Measurements from ENCODE around the gene BANP.
"Not testable (repeated sequence)": the region's sequence is repeated elsewhere in the genome, so short reads cannot be mapped to it uniquely, and the experiment has no call there.

Gene BANP

GRCh38 chr16:88076211-88076931 is 125.1 kb downstream of the BANP start:
- Histone ChIP-seq H3F3A (ENCODE audit: insufficient read depth, low read length) (no peaks in the 10 kb centered on the region), H3K4me3 (ENCODE audit: low read depth, low read length, poor library complexity, severe bottlenecking) (no peak overlapping the region), H3K27ac (ENCODE audit: low read depth, low read length, poor library complexity, severe bottlenecking) (no peak overlapping the region), H3K36me3 (ENCODE audit: insufficient read depth, low read length) (peaks cover 17% of the 10 kb centered on the region; the same call in 1 of the 2 replicates), H3K4me2 (ENCODE audit: low read length) (no peak overlapping the region), H3K9me3 (ENCODE audit: low read length) (no peaks in the 10 kb centered on the region), H3K79me2 (ENCODE audit: insufficient read depth, low read length) (no peaks in the 10 kb centered on the region), H3K9me2 (ENCODE audit: low read depth, low read length) (no peaks in the 10 kb centered on the region), H3K9ac (ENCODE audit: low read length) (no peak overlapping the region), H3K27me3 (ENCODE audit: insufficient read depth, low read length) (no peaks in the 10 kb centered on the region), H3K4me1 (ENCODE audit: insufficient read depth, low read length, severe bottlenecking) (no peaks in the 10 kb centered on the region), H2AFZ (ENCODE audit: low read length) (no peak overlapping the region), H4K20me1 (ENCODE audit: insufficient read depth, low read length) (no peaks in the 10 kb centered on the region)
- TF ChIP-seq EZH2 (IDR thresholded peaks at IDR 0.05; ENCODE audit: borderline replicate concordance, low read length) (no peak), CTCF (IDR thresholded peaks at IDR 0.05; ENCODE audit: low read length) (no peak)

DNA sequence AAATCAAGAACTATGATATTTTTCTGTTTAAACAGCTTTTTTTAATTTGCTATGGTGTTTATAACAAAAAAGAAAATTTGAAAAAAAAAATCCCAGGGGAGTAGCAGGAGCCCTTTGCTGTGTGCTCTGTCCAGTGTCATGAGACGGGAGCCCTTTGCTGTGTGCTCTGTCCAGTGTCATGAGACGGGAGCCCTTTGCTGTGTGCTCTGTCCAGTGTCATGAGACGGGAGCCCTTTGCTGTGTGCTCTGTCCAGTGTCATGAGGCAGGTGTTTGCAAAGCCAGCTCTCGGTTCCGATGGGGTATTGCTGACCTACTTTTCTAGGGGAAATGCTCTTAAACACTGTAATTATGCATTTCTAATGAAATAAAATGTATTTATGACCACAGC is 125.7 kb downstream of the BANP start:
- H3F3A ChIP-seq (ENCODE audit: insufficient read depth, low read length); H2AFZ ChIP-seq (ENCODE audit: low read length); H3K27me3 ChIP-seq (ENCODE audit: insufficient read depth, low read length); H3K9me2 ChIP-seq (ENCODE audit: low read depth, low read length); H3K9me3 ChIP-seq (ENCODE audit: low read length); H3K9ac ChIP-seq (ENCODE audit: low read length); H3K27ac ChIP-seq (ENCODE audit: low read depth, low read length, poor library complexity, severe bottlenecking); H3K79me2 ChIP-seq (ENCODE audit: insufficient read depth, low read length); H4K20me1 ChIP-seq (ENCODE audit: insufficient read depth, low read length); H3K4me3 ChIP-seq (ENCODE audit: low read depth, low read length, poor library complexity, severe bottlenecking); H3K4me2 ChIP-seq (ENCODE audit: low read length); H3K4me1 ChIP-seq (ENCODE audit: insufficient read depth, low read length, severe bottlenecking): not testable (repeated sequence)
- H3K36me3 ChIP-seq (ENCODE audit: insufficient read depth, low read length): peaks cover 17% of the 10 kb centered on the region; the same call in 1 of the 2 replicates

- no peak overlapping the region for H3K9ac ChIP-seq (ENCODE audit: low read length)
- H3K4me2 ChIP-seq (ENCODE audit: low read length): no peak overlapping the region
- no peak overlapping the region for H2AFZ ChIP-seq (ENCODE audit: low read length)
- no peak overlapping the region for H3K4me3 ChIP-seq (ENCODE audit: low read depth, low read length, poor library complexity, severe bottlenecking)
- H3K9me3 ChIP-seq (ENCODE audit: low read length): no peaks in the 10 kb centered on the region
- no peak overlapping the region for H3K27ac ChIP-seq (ENCODE audit: low read depth, low read length, poor library complexity, severe bottlenecking)
- peaks cover 19% of the 10 kb centered on the region for H3K36me3 ChIP-seq (ENCODE audit: insufficient read depth, low read length)
- no peaks in the 10 kb centered on the region for H3K9me2 ChIP-seq (ENCODE audit: low read depth, low read length)
- H3K27me3 ChIP-seq (ENCODE audit: insufficient read depth, low read length): no peaks in the 10 kb centered on the region
- H3K4me1 ChIP-seq (ENCODE audit: insufficient read depth, low read length, severe bottlenecking): no peaks in the 10 kb centered on the region
- TF ChIP-seq CTCF (IDR thresholded peaks at IDR 0.05; ENCODE audit: low read length) (no peak), EZH2 (IDR thresholded peaks at IDR 0.05; ENCODE audit: borderline replicate concordance, low read length) (no peak)
- H3F3A ChIP-seq (ENCODE audit: insufficient read depth, low read length): no peaks in the 10 kb centered on the region
- no peaks in the 10 kb centered on the region for H4K20me1 ChIP-seq (ENCODE audit: insufficient read depth, low read length)
- no peaks in the 10 kb centered on the region for H3K79me2 ChIP-seq (ENCODE audit: insufficient read depth, low read length)
Measured at GRCh38 chr16:88077328-88078108, 126.3 kb downstream of the BANP start.

Data from OCI-LY1 (cell line).